ENCODE data around the gene ZNF331. TPM values are rescaled to one million over a fixed set of nuclear protein-coding genes. Genes with fewer than 3 reads are reported as not detected.
"Not testable (repeated sequence)": the region's sequence is repeated elsewhere in the genome, so short reads cannot be mapped to it uniquely, and the experiment has no call there.

ZNF331 gene
- total RNA-seq, result 9.0 and 14.3 TPM in 2 replicates

- DNase-seq, result peak; percentile 77
Measured at GRCh38 chr19:53537521-53538377, at the start of gene ZNF331. Gene ZNF331, plus strand, starts transcription at chr19:53538145. Its CDS starts 31,232 bp downstream, at chr19:53569377.

DNA sequence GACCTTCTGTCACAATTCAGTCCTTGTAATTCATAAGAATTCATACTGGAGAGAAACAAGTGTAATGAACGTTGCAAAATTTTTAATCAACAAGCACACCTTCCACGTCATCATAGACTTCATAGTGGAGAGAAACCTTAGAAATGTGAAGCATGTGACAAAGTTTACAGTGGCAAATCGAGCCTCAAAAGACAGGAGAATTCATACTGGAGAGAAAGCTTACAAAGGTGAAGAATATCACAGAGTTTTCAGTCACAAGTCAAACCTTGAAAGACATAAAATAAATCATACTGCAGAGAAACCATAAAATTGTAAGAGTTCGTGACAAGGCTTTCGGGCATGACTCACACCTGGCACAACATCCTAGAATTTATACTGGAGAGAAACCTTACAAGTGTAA, 45.8 kb upstream of the ZNF331 start:
- DNase-seq, result no peak

DNA sequence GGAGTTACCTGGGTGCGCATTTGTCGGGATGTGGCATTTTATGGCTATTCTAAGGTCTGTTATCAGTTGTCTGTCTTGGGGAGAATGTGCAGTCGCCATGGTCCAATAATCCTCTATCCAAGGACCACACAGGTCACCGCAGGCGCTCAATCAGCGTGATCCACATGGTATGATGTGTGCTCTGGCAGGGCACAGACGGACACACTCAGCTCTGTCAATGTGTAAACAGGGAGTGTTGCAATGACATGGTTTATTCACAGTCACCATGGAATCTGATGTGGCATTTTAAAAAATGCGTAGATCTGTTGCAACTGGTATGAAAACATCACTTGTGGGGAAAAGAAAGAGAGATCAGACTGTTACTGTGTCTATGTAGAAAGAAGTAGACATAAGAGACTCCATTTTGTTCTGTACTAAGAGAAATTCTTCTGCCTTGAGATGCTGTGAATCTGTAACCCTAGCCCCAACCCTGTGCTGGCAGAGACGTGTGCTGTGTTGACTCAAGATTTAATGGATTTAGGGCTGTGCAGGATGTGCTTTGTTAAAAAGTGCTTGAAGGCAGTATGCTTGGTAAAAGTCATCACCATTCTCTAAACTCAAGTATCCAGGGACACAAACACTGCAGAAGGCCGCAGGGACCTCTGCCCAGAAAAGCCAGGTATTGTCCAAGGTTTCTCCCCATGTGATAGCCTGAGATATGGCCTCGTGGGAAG, 40.5 kb upstream of the ZNF331 start:
- DNase-seq, result not testable (repeated sequence)

GRCh38 chr19:53498024-53498395, 39.9 kb upstream of the ZNF331 start:
- DNase-seq, result not testable (repeated sequence)

GRCh38 chr19:53503151-53503550, 34.8 kb upstream of the ZNF331 start:
- DNase-seq, result not testable (repeated sequence)

GRCh38 chr19:53503671-53504364, 34.1 kb upstream of the ZNF331 start:
- DNase-seq, result peak; percentile 30

DNA sequence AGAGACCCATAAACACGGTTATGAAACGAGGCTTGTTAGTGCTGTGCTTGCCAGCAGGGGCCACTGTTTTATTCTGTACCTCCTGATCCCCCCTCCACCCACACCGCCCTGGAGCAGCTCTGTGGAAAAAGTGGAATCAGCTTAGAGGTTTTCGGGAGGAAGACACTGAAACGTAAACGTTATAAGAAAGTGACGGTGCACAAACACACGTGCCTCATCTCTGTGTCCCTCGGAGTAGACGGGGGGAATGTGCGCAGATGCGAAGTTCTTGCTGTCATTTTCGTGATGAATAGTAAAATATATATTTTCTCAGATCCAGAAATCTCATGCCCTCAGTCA, 33.6 kb upstream of the ZNF331 start:
- DNase-seq, result peak; percentile 15

- no peak for DNase-seq
Measured at GRCh38 chr19:53504885-53505284, 33.1 kb upstream of the ZNF331 start.

DNA sequence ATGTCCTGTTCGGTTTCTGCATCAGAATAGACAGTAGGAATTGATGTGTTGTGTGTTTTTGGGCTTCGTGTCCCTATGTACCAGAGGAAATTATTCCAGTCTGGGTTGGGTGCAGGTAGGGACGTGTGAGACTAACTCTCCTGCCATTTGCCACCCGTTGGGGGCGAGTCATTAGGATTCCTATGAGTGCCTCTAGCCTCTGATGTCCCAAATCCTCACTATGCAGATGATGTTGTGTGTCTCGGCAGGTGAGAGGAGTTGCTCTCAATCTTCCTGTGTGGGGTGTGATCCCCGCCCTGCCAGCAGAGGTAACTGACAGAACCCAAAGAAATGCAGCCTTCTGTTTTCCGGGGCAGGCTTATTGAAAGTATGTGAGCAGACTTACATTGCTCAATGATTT, 31.2 kb upstream of the ZNF331 start:
- DNase-seq, result no peak

- DNase-seq, result no peak
Measured at GRCh38 chr19:53507523-53508442, 30.2 kb upstream of the ZNF331 start.

- DNase-seq, result no peak
Measured at GRCh38 chr19:53509443-53509842, 28.5 kb upstream of the ZNF331 start.

- no peak for DNase-seq
Measured at GRCh38 chr19:53509845-53510244, 28.1 kb upstream of the ZNF331 start.

DNA sequence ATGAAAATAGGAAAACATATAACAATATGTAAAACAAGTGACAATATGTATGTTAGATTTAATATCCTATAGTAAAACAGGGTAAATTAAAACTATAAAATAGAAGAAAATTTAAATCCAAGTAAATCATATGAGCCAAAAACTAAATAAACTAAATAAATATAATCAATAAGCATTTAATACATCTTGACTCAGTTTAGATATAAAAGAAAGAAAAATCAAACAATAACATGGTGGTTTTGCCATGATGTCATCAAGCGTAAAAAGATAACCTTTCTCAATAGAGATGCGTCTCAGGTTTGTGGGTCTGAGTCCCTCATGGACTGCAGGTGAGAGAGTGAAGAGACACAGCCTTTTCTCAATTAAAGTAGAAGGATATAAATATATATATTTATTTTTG, 26.6 kb upstream of the ZNF331 start:
- DNase-seq, result no peak

DNA sequence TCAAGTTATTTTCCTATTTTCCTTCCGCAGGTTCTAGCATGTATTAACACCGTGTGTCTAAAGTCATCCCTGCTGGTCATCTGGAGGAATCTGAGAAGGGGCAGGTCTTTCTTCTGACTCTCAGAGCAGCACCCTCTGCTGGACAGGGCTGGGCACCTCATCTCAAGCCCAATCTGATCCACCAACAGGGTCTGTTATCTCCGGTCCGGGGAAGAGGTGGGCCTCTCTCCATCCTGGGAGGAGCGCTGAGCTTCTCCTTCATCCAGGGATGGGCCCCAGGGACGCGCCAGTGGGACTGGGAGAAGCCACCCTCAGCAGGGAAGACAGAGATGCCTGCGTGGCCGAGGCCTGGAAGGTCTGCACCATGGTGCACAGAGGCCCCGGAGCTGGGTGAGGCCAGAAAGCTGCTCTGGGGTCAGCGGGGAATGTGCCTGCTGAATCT, 26.0 kb upstream of the ZNF331 start:
- DNase-seq, result peak; percentile 86

- DNase-seq, result not testable (repeated sequence)
Measured at GRCh38 chr19:53515047-53515446, 22.9 kb upstream of the ZNF331 start.

DNA sequence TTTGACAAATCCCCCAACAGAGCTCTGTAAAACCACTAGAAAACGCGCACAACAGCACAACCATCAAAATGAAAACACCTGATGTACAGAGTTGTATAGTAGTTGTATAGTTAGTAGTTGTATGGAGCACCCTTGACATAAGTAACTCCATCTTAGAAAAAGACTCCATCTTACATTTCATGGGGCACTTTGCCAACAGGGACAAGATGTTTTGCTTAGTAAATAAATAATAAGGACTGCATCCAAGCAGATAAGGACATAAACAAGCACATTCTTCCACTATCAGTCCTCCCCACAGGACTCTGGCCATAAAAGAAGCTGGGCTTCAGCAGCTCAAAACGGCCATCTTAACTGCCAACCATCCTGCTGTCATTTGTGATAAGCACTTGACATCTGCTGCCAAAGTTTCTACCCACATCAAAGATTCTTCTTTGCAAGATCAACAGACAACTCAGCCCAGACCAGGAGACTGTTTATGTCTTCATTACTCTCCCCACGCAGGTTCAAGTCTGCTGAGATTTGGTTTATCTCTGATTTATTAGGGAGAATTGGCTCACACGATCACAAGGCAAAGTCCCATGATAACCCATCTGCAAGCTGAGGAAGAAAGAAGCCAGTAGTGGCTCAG, 20.7 kb upstream of the ZNF331 start:
- DNase-seq, result no peak

DNA sequence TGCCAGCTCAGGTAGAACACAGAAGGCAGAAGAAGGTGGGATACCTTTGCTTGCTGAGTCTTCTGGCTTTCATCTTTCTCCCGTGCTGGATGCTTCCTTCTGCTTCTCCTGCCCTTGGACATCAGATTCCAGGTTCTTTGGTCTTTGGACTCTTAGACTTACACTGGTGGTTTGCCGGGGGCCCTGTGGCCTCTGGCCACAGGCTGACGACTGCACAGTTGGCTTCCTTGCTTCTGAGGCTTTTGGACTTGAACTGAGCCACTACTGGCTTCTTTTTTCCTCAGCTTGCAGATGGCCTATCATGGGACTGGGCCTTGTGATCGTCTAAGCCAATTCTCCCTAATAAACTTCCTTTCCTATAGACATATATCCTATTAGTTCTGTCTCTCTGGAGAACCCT, 19.8 kb upstream of the ZNF331 start:
- DNase-seq, result no peak

DNA sequence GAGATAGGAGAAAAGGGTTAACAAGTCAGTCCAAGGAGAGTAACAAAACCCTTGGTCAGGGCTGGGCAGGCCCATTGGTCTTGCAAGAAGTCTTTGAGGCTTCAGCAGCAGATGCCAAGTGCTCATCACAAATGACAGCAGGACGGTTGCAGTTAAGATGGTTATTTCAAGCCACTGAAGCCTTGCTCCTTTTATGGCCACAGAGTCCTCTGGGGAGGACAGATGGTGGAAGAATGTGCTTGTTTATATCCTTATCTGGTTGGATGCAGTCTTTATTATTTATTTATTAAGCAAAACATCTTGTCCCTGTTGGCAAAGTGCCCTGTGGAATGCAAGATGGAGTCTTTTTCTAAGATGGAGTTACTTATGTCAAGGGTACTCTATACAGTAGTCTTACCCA, 19.2 kb upstream of the ZNF331 start:
- DNase-seq, result no peak

DNA sequence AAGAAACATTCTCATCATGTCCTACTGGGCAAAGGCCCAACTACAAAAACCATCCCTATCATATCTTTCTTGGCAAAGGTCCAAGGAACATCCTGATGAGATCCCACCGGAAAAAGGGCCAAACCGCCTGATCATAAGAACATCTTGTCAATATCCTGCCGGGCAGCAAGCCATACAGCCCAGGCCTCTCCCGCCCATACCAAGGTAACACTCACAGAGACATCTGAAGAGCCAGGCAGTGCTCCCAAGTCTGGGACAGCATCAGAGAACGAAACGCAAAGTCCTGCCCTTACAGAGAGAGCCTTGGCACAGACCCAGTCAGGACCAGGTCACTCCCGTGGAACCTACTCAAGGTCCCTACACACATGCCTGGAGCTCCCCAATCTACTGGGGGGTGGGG, 18.5 kb upstream of the ZNF331 start:
- no peak for DNase-seq

GRCh38 chr19:53520163-53520546, 17.8 kb upstream of the ZNF331 start:
- no peak for DNase-seq

DNA sequence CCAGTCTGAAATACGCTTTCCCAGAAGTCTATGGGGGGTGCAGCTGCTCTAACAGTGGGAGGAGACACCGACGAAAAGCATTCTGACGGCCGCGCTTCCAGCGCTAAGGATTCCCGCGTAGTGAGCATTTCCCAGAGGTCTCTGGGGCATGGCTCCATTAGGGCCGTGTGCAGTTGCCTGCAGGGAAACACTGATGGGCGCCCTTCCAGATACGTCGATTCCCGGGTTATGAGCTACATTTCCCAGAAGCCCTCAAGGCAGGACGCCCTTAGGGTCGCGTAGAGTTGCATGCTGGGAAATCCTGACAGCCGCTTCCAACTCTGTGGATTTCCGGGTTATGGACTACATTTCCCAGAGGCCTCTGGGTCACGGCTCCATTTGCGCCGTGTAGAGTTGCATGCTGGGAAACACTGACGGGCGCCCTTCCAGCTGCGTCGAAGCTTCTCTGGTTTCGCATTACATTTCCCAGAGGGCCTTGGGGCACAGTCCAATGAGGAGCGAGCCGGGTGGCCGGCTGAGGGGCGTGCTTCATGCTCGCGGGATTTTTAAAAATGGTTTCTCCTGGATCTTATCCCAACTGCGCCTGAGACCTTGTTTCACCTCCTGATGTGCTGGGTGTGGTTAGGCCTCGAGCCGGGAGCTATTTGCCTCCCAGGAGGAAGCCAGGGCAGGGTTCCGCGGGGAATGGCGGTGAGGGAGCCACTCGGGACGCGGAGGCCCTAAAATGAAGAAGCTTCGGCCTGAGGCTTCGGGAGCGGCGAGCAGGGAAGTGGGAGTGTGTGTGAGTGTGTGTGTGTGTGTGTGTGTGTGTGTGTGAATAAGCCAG, 17.2 kb upstream of the ZNF331 start:
- peak; percentile 99 for DNase-seq
